Activated naive CD8-positive, alpha-beta T cell (primary cell): ENCODE measurements around the gene VTCN1.
"Not testable (repeated sequence)": the region's sequence is repeated elsewhere in the genome, so short reads cannot be mapped to it uniquely, and the experiment has no call there.

Experiments
- H3K27ac Mint-ChIP-seq: one replicate; pipeline ENCODE4 v1.8.0; 2021; ENCODE audit warnings: mixed read lengths
- H3K27me3 Mint-ChIP-seq: one replicate; pipeline ENCODE4 v1.8.0; 2021; ENCODE audit warnings: mixed read lengths
- H3K36me3 Mint-ChIP-seq: one replicate; pipeline ENCODE4 v1.8.0; 2021; ENCODE audit warnings: mixed read lengths
- H3K4me1 Mint-ChIP-seq: one replicate; pipeline ENCODE4 v1.8.0; 2021; ENCODE audit warnings: low read depth, mixed read lengths
- H3K4me3 Mint-ChIP-seq: one replicate; pipeline ENCODE4 v1.8.0; 2021; ENCODE audit warnings: mild to moderate bottlenecking, mixed read lengths
- H3K9me3 Mint-ChIP-seq: one replicate; pipeline ENCODE4 v1.8.0; 2021; ENCODE audit warnings: low read depth, mixed read lengths

Gene VTCN1

GRCh38 chr1:117164209-117164608 lies 46.5 kb downstream of the VTCN1 start:
- Mint-ChIP-seq H3K4me3 (no peak overlapping the region), H3K9me3 (no peaks in the 10 kb centered on the region), H3K4me1 (no peaks in the 10 kb centered on the region), H3K36me3 (no peaks in the 10 kb centered on the region), H3K27ac (no peak overlapping the region), H3K27me3 (peaks cover 14% of the 10 kb centered on the region)

- Mint-ChIP-seq H3K27me3 (peaks cover 14% of the 10 kb centered on the region), H3K9me3 (no peaks in the 10 kb centered on the region), H3K4me1 (no peaks in the 10 kb centered on the region), H3K27ac (no peak overlapping the region), H3K4me3 (no peak overlapping the region), H3K36me3 (no peaks in the 10 kb centered on the region)
Observed at GRCh38 chr1:117162816-117163215, 47.9 kb downstream of the VTCN1 start.

GRCh38 chr1:117161887-117162286 lies 48.8 kb downstream of the VTCN1 start:
- Mint-ChIP-seq H3K27me3 (peaks cover 14% of the 10 kb centered on the region), H3K36me3 (no peaks in the 10 kb centered on the region), H3K27ac (no peak overlapping the region), H3K4me3 (no peak overlapping the region), H3K4me1 (no peaks in the 10 kb centered on the region), H3K9me3 (no peaks in the 10 kb centered on the region)

GRCh38 chr1:117151305-117151704 lies 59.4 kb downstream of the VTCN1 start:
- not testable (repeated sequence) for H3K4me1 Mint-ChIP-seq, H3K27ac Mint-ChIP-seq, H3K4me3 Mint-ChIP-seq, H3K36me3 Mint-ChIP-seq, H3K9me3 Mint-ChIP-seq
- H3K27me3 Mint-ChIP-seq: peaks cover 10% of the 10 kb centered on the region

- no peak overlapping the region for H3K4me3 Mint-ChIP-seq
- H3K9me3 Mint-ChIP-seq: no peaks in the 10 kb centered on the region
- peaks cover 11% of the 10 kb centered on the region for H3K27me3 Mint-ChIP-seq
- no peaks in the 10 kb centered on the region for H3K4me1 Mint-ChIP-seq
- H3K27ac Mint-ChIP-seq: no peak overlapping the region
- H3K36me3 Mint-ChIP-seq: no peaks in the 10 kb centered on the region
Observed at GRCh38 chr1:117150316-117150715, 60.4 kb downstream of the VTCN1 start.

GRCh38 chr1:117147856-117148588 lies 62.7 kb downstream of the VTCN1 start:
- no peak overlapping the region for H3K4me3 Mint-ChIP-seq
- peaks cover 11% of the 10 kb centered on the region for H3K27me3 Mint-ChIP-seq
- no peak overlapping the region for H3K27ac Mint-ChIP-seq
- H3K4me1 Mint-ChIP-seq: no peaks in the 10 kb centered on the region
- no peaks in the 10 kb centered on the region for H3K36me3 Mint-ChIP-seq
- no peaks in the 10 kb centered on the region for H3K9me3 Mint-ChIP-seq

- Mint-ChIP-seq H3K4me1 (no peaks in the 10 kb centered on the region), H3K36me3 (no peaks in the 10 kb centered on the region), H3K27me3 (peaks cover 11% of the 10 kb centered on the region), H3K9me3 (no peaks in the 10 kb centered on the region), H3K4me3 (no peak overlapping the region), H3K27ac (no peak overlapping the region)
Observed at GRCh38 chr1:117147341-117147831, 63.3 kb downstream of the VTCN1 start.

GRCh38 chr1:117146575-117147340 lies 64.0 kb downstream of the VTCN1 start:
- Mint-ChIP-seq H3K27me3 (peaks cover 11% of the 10 kb centered on the region), H3K9me3 (no peaks in the 10 kb centered on the region), H3K4me3 (no peak overlapping the region), H3K36me3 (no peaks in the 10 kb centered on the region), H3K27ac (no peak overlapping the region), H3K4me1 (no peaks in the 10 kb centered on the region)

GRCh38 chr1:117146072-117146471 lies 64.7 kb downstream of the VTCN1 start:
- Mint-ChIP-seq H3K27ac (no peak overlapping the region), H3K4me1 (no peaks in the 10 kb centered on the region), H3K9me3 (no peaks in the 10 kb centered on the region), H3K4me3 (no peak overlapping the region), H3K36me3 (no peaks in the 10 kb centered on the region), H3K27me3 (peaks cover 11% of the 10 kb centered on the region)

GRCh38 chr1:117143871-117144270 lies 66.9 kb downstream of the VTCN1 start:
- Mint-ChIP-seq H3K36me3 (no peaks in the 10 kb centered on the region), H3K4me3 (no peak overlapping the region), H3K27me3 (peaks cover 8% of the 10 kb centered on the region), H3K27ac (no peak overlapping the region), H3K9me3 (no peaks in the 10 kb centered on the region), H3K4me1 (no peaks in the 10 kb centered on the region)

- Mint-ChIP-seq H3K4me1 (no peaks in the 10 kb centered on the region), H3K9me3 (no peaks in the 10 kb centered on the region), H3K36me3 (no peaks in the 10 kb centered on the region), H3K27ac (no peak overlapping the region), H3K4me3 (no peak overlapping the region), H3K27me3 (peaks cover 8% of the 10 kb centered on the region)
Observed at GRCh38 chr1:117143172-117143571, 67.6 kb downstream of the VTCN1 start.

GRCh38 chr1:117142200-117142599 lies 68.5 kb downstream of the VTCN1 start:
- no peaks in the 10 kb centered on the region for H3K9me3 Mint-ChIP-seq
- peaks cover 8% of the 10 kb centered on the region for H3K27me3 Mint-ChIP-seq

GRCh38 chr1:117138561-117138960 lies 72.2 kb downstream of the VTCN1 start:
- H3K4me3 Mint-ChIP-seq: no peak overlapping the region
- no peaks in the 10 kb centered on the region for H3K4me1 Mint-ChIP-seq
- peaks cover 6% of the 10 kb centered on the region for H3K27me3 Mint-ChIP-seq
- no peak overlapping the region for H3K27ac Mint-ChIP-seq
- H3K36me3 Mint-ChIP-seq: no peaks in the 10 kb centered on the region
- no peaks in the 10 kb centered on the region for H3K9me3 Mint-ChIP-seq

More at GRCh38 chr1:117142200-117142599, 68.5 kb downstream of the VTCN1 start:
- no peak overlapping the region for H3K27ac Mint-ChIP-seq
- H3K36me3 Mint-ChIP-seq: no peaks in the 10 kb centered on the region
- no peaks in the 10 kb centered on the region for H3K4me1 Mint-ChIP-seq
- no peak overlapping the region for H3K4me3 Mint-ChIP-seq

GRCh38 chr1:117138106-117138505 lies 72.6 kb downstream of the VTCN1 start:
- Mint-ChIP-seq H3K4me1 (no peaks in the 10 kb centered on the region), H3K9me3 (no peaks in the 10 kb centered on the region), H3K4me3 (no peak overlapping the region), H3K27ac (no peak overlapping the region), H3K36me3 (no peaks in the 10 kb centered on the region), H3K27me3 (peaks cover 6% of the 10 kb centered on the region)

- H3K9me3 Mint-ChIP-seq: no peaks in the 10 kb centered on the region
- no peak overlapping the region for H3K27ac Mint-ChIP-seq
- H3K27me3 Mint-ChIP-seq: peaks cover 6% of the 10 kb centered on the region
- no peaks in the 10 kb centered on the region for H3K36me3 Mint-ChIP-seq
- no peaks in the 10 kb centered on the region for H3K4me1 Mint-ChIP-seq
- no peak overlapping the region for H3K4me3 Mint-ChIP-seq
Observed at GRCh38 chr1:117137281-117137855, 73.4 kb downstream of the VTCN1 start.
